ENCODE results near the gene CEP152. TPM values are rescaled to one million over a fixed set of nuclear protein-coding genes. Genes with fewer than 3 reads are reported as not detected.
A peak's percentile ranks its signal among the peaks of the same experiment; 100 is the strongest.

CEP152 gene
- total and polyA plus RNA-seq, 7 donors = 0.35 to 1.3 (median 0.69) TPM

DNA sequence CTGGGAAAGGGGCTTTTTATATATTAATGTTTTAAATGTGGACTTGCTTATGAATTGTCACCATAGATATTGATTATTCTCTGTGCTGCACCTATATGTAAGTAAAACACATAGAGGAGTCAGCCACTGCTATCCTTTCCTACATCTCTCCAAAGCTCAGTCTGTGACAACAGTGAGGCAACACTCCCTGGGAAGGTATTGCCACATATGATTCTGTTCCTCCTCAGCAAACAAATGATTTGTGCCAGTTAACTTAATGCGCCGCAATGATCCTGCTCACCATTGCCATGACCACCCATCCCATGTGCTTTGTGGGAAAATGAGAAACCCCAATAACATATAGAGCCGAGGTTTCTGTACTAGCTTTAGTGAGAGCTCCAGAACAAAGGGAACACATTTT is 90.2 kb downstream of the CEP152 start:
- no peaks in the 10 kb centered on the region for H3K36me3 ChIP-seq (ENCODE audit: insufficient read depth in 1 of 2, low read depth in 1 of 2)
- TF ChIP-seq, protein P1, sequence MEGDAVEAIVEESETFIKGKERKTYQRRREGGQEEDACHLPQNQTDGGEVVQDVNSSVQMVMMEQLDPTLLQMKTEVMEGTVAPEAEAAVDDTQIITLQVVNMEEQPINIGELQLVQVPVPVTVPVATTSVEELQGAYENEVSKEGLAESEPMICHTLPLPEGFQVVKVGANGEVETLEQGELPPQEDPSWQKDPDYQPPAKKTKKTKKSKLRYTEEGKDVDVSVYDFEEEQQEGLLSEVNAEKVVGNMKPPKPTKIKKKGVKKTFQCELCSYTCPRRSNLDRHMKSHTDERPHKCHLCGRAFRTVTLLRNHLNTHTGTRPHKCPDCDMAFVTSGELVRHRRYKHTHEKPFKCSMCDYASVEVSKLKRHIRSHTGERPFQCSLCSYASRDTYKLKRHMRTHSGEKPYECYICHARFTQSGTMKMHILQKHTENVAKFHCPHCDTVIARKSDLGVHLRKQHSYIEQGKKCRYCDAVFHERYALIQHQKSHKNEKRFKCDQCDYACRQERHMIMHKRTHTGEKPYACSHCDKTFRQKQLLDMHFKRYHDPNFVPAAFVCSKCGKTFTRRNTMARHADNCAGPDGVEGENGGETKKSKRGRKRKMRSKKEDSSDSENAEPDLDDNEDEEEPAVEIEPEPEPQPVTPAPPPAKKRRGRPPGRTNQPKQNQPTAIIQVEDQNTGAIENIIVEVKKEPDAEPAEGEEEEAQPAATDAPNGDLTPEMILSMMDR (IDR thresholded peaks at IDR 0.05) = no peak
- no peaks in the 10 kb centered on the region for H3K4me1 ChIP-seq
- no peak overlapping the region for H3K4me3 ChIP-seq
- WGBS, 3 donors = 90 to 93% (median 92%) methylated on average over 3 of the region's 3 CpGs
- H3K9me3 ChIP-seq = peaks cover 7% of the 10 kb centered on the region
- intact Hi-C loops (cut with DNase I) = no loop called here
- no peaks in the 10 kb centered on the region for H3K27me3 ChIP-seq (ENCODE audit: insufficient read depth in 3 of 3, low read length in 2 of 3)
- no peak overlapping the region for H3K27ac ChIP-seq
- DNase-seq (no peak), ATAC-seq (no peak)

DNA sequence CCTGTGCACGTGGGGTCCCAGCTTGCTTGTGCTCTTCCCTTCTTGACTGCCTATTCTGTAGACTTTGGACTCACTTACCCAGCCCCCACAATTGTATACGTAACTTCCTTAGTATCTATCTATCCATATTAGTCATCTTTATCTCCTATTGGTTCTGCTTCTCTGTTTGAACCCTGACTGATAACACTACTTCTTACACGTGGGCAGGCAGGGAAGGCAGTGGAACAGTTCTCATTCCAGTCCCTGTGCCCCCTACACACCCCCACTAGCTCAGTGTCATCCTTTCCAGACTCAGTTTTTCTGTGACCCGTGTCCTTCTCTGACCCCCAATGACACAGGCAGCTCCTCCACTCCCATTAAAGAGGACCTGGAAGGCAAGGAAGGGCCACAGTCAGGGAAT is 91.2 kb downstream of the CEP152 start:
- H3K4me1 ChIP-seq = no peaks in the 10 kb centered on the region
- intact Hi-C loops (cut with DNase I) = no loop called here
- WGBS, 3 donors = 81 to 84% (median 81%) methylated on average over 4 of the region's 4 CpGs
- TF ChIP-seq, protein P1 (IDR thresholded peaks at IDR 0.05) = no peak
- H3K9me3 ChIP-seq = peaks cover 9% of the 10 kb centered on the region
- H3K27ac ChIP-seq = no peak overlapping the region
- DNase-seq (no peak), ATAC-seq (no peak)
- H3K36me3 ChIP-seq (ENCODE audit: insufficient read depth in 1 of 2, low read depth in 1 of 2) = no peaks in the 10 kb centered on the region
- H3K27me3 ChIP-seq (ENCODE audit: insufficient read depth in 3 of 3, low read length in 2 of 3) = no peaks in the 10 kb centered on the region
- H3K4me3 ChIP-seq = no peak overlapping the region

DNA sequence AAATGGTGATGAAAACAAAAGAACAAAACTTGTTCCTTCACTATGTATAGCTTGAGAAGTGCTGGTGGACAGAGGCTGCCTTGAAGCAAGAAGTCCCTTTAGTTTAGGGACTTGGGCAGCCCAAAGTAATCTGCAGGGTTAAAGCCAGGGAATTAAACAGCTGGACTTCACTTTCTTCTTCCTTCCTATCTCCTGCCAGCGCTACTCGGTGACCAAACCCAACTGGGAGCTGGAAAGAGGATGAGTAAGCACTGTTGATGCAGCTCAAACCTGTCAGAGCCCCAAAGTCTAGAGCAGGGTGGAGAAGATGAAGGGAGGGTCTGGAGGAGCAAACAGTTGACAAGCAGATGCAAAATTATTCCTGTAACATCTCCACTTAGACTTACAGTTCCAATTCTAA is 92.2 kb downstream of the CEP152 start:
- TF ChIP-seq, protein P1 (IDR thresholded peaks at IDR 0.05) = no peak
- peak; percentile 21 to 55 for DNase-seq
- no peaks in the 10 kb centered on the region for H3K4me1 ChIP-seq
- H3K27ac ChIP-seq = no peak overlapping the region
- H3K36me3 ChIP-seq (ENCODE audit: insufficient read depth in 1 of 2, low read depth in 1 of 2) = no peaks in the 10 kb centered on the region
- peaks cover 9% of the 10 kb centered on the region for H3K9me3 ChIP-seq
- peak in 2 of 4 donors; percentile 27 to 42 for ATAC-seq
- intact Hi-C loops (cut with DNase I) = no loop called here
- H3K4me3 ChIP-seq = no peak overlapping the region
- H3K27me3 ChIP-seq (ENCODE audit: insufficient read depth in 3 of 3, low read length in 2 of 3) = no peaks in the 10 kb centered on the region
- 27 to 38% (median 34%) methylated on average over 2 of the region's 2 CpGs for WGBS, 3 donors

DNA sequence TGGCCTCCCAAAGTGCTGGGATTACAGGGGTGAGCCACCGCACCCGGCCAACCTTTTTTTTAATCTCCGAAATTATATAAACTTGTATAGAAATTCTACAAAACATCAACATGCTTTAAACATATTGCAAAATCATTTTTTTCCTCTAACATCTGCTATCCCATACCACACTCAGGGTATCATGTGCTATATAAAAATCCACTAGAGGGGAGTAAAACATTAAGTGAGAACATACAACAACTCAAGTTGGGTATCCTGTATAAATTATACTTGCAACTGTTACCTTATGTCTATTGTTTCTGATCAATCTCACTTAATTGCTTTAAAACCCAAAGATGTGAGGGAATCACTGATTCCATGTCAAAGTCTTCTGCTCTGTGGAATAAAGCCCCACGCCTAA is 93.4 kb downstream of the CEP152 start:
- Histone ChIP-seq H3K27ac (no peak overlapping the region), H3K36me3 (ENCODE audit: insufficient read depth in 1 of 2, low read depth in 1 of 2) (no peaks in the 10 kb centered on the region), H3K4me1 (no peaks in the 10 kb centered on the region), H3K27me3 (ENCODE audit: insufficient read depth in 3 of 3, low read length in 2 of 3) (no peaks in the 10 kb centered on the region), H3K9me3 (peaks cover 9% of the 10 kb centered on the region), H3K4me3 (no peak overlapping the region)
- 95 to 97% (median 96%) methylated on average over 4 of the region's 4 CpGs for WGBS, 3 donors
- TF ChIP-seq, protein P1 (IDR thresholded peaks at IDR 0.05) = no peak
- DNase-seq = no peak
- ATAC-seq = no peak
- intact Hi-C loops (cut with DNase I) = no loop called here

DNA sequence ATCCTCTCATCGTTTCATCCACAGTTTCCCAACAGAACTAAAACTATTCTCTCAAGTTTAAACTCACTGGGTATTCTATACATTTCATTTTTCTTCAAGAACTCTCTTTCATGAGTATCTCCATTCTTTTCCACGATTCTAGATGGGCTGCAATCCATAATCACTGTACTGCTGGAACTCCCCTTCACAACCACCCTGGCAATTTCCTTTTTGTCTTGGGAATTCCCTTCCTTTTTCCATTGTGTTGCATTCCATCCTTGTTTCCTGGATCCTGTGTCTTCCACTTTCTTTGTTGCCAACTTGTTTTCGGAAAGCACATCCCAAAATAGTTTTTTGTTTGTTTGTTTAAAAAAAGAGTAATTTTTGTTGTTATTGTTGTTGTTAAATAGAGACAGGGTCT is 98.3 kb downstream of the CEP152 start:
- WGBS, 3 donors = 66 to 73% (median 72%) methylated on average over 3 of the region's 3 CpGs
- H3K4me1 ChIP-seq = no peaks in the 10 kb centered on the region
- no peak overlapping the region for H3K4me3 ChIP-seq
- H3K36me3 ChIP-seq (ENCODE audit: insufficient read depth in 1 of 2, low read depth in 1 of 2) = no peaks in the 10 kb centered on the region
- ATAC-seq = no peak
- no peak overlapping the region for H3K27ac ChIP-seq
- no peaks in the 10 kb centered on the region for H3K27me3 ChIP-seq (ENCODE audit: insufficient read depth in 3 of 3, low read length in 2 of 3)
- TF ChIP-seq, protein P1 (IDR thresholded peaks at IDR 0.05) = no peak
- DNase-seq = no peak
- intact Hi-C loops (cut with DNase I) = no loop called here
- H3K9me3 ChIP-seq = peaks cover 9% of the 10 kb centered on the region
